ENCODE data around the gene GPAT2.
"Not testable (repeated sequence)": the region's sequence is repeated elsewhere in the genome, so short reads cannot be mapped to it uniquely, and the experiment has no call there.

DNA sequence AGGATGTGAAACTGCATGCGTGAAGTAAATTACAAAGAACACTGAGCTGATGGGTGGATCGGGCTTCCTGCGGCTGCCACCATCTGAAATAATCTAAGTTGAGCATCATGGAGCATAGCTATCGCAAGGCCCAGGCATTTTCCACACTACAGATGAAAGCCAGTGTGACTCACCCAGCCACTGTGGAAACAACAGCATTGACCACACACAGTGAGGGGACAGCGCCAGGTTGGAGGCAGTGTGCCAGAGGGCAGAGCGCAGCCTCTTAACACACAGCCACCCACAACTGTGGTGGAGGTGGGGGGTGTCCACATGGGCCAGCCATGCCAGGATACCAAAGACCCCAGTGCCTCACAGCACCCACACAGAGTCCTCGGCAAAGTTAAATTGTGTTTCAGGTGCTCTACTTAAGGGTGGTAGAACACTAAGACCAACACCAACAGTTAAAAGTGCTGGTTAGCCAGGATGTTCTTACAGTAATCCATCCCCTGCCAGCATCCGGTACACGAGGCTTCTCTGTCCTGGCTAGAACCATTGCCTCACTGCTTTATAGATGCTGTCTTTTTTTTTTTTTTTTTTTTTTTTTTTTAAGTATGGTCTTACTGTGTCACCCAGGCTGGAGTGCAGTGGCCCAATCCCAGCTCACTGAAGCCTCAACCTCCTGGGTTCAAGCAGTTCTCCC lies 14.7 kb downstream of the GPAT2 start:
- TF ChIP-seq, protein P1, sequence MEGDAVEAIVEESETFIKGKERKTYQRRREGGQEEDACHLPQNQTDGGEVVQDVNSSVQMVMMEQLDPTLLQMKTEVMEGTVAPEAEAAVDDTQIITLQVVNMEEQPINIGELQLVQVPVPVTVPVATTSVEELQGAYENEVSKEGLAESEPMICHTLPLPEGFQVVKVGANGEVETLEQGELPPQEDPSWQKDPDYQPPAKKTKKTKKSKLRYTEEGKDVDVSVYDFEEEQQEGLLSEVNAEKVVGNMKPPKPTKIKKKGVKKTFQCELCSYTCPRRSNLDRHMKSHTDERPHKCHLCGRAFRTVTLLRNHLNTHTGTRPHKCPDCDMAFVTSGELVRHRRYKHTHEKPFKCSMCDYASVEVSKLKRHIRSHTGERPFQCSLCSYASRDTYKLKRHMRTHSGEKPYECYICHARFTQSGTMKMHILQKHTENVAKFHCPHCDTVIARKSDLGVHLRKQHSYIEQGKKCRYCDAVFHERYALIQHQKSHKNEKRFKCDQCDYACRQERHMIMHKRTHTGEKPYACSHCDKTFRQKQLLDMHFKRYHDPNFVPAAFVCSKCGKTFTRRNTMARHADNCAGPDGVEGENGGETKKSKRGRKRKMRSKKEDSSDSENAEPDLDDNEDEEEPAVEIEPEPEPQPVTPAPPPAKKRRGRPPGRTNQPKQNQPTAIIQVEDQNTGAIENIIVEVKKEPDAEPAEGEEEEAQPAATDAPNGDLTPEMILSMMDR (conservative IDR thresholded peaks at IDR 0.05) = not testable (repeated sequence)
- TF ChIP-seq EZH2 (IDR thresholded peaks at IDR 0.05; ENCODE audit: low read depth) = not testable (repeated sequence)
